ENCODE data around the gene RELL1.

The RELL1 gene

DNA sequence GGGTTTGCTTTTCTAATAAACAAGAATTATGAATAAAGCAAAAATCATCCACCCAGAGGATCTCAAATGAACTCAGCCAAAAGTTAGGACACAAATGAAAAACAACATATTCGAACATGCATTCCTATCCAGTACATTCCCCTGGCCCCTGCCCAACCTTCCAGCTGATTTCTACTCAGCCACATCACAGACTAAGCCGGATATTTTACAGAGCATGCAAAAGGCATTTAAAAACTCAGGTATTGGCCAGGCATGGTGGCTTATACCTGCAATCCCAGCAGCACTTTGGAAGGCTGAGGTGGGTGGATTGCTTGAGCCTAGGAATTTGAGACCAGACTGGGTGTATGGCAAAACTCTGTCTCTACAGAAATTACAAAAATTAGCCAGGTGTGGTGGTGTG, 54.6 kb downstream of the RELL1 start:
- DNase-seq: no peak

DNA sequence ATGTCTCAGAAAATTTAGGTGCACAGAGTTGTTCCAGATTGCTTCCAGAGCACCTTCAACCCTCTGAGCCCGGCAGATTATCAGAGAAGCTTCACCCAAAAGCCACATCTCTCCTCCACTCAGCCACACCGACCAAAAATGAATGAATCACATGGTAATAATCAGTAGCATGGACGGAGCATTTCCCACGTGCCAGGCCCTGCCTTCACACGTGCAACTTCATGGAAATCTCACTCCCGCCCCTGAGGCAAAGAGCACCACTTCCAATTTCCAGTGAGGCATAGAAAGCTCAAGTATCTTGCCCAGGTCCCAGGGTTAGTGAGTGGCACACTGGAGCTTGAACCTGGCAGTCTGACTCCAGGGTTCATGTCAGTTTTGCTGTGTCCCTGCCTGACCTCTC, 56.5 kb downstream of the RELL1 start:
- DNase-seq: no peak

DNA sequence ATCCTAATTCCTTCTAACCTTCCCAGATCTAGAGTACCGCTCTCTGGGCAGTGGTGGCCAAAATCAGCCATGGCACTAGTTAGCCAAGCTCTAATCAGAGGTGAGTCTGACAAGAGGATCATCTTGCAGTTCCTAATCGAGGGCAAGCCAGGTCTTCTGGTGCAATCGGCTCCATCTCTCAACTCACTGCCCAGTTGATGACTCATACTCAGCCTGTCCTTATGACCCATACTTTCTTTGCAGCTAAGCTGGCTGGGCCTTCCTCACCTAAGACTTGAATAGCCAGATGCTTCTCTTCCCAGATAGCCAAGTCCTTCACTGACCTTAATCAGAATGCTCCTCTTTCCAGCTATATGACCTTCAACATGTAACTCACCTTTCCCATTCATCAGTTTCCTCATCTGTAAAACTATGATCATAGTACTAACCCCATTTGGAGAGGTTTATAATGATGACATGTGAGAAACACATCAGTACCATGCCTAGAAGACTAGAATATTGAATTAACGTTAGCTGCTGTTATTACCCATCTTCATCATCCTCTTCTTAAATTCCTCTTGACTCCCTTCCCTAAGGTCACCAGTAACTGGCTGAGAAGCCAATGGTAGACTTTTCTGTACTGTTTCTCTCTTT, 57.1 kb downstream of the RELL1 start:
- no peak for DNase-seq

DNA sequence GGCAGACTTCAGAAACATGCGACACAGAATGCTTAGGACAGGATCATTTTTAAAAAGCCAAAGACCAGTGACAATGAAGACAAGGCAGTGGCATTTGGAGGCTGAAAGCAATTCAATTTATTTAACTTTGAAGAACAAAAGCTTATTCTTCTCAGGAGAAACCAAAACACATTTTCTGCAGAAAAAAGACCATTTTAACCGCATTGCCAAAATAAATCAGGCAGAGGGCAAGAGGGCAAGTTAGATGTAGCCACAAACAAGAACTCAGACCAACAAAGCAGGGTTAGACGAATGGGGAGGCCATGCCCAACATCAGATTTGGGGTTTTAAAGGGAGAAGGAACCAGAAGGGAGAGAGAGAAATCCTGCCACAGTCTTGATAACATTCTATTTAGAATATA, 58.9 kb downstream of the RELL1 start:
- DNase-seq: no peak

DNA sequence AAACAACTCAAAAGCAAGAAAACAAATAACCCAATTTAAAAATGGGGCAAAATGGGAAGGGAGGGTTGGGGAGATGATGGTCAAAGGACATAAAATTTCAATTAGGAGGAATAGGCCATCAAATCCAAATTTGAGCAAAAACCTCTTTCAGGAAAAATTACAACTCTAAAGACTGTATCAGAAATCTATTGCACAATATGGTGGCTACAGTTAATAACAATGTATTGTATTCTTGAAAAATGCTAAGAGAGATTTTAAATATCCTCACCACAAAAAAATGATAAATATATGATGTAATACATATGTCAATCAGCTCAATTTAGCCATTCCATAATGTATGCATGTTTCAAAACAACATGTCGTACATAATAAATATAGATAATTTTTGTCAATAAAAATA, 60.7 kb downstream of the RELL1 start:
- DNase-seq: no peak

DNA sequence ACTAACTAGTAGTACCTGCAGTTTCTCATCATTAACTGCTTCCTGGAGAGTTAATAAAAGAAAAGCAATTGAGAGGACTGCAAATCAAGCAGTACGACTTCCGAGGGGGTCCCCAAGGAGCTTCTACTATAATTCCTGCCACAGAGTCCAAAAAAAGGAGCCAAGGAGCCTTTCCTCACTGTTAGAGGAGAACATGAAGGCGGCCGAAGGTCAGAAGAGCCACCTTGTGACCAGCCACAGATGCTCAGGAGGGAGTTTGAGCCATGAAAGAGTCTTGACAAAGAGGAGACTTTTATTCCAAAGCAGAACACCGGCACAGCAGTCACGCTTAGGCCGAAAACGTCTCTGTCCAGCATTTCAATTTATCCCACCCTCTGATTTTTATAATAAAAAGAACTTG, 62.2 kb downstream of the RELL1 start:
- DNase-seq: no peak

DNA sequence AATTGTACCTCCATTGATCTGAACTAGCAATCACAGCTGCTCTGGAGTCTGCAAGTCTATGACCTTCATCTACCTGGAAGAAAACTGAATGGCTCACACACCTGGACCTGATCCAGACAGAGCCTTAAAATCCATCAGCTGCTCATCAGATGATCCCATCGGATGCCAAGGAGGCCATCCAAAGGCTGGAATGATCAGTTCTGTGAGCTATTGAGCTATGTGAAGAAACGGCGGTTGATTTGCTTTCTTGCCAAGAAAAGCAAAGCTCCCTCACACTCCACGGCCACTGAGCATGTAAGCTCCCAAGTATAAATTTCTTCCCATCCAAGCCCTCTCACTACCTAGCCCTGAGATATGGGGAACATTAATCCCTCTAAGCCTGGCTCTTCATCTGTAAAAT, 63.1 kb downstream of the RELL1 start:
- DNase-seq: no peak

DNA sequence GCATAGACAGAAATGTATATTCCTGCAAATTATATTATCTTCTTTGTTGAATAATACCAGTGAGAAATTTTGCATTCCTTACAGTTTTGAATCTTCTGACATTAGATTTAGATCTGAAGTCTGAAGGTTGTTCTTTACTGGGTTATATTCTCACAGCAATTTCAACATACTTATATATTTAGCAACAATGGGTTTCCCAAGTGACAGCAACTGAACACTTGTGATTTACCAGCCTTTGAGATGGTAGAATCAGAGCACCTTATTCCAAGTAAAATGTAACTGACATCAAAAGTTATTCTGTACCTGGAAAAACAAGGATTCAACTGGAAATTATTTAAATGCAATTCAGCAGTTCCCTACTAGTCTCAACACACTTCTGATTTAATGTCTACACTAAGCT, 66.0 kb downstream of the RELL1 start:
- DNase-seq: no peak

DNA sequence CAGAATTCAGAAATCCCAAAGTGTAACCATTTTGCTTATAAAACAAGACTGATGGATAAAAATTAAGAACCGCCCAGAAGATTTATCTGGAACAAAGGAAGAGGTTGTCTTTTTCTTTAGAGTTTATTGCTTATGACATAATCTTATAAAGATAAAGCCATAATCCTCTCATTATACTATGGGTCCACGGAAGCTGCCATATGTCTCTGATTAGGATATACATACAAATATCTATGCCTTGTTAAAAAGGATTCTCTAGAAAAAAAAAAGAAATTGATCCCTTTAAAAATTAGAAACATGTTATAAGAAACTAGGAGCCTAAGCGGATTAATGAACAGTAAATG, 70.5 kb downstream of the RELL1 start:
- no peak for DNase-seq

DNA sequence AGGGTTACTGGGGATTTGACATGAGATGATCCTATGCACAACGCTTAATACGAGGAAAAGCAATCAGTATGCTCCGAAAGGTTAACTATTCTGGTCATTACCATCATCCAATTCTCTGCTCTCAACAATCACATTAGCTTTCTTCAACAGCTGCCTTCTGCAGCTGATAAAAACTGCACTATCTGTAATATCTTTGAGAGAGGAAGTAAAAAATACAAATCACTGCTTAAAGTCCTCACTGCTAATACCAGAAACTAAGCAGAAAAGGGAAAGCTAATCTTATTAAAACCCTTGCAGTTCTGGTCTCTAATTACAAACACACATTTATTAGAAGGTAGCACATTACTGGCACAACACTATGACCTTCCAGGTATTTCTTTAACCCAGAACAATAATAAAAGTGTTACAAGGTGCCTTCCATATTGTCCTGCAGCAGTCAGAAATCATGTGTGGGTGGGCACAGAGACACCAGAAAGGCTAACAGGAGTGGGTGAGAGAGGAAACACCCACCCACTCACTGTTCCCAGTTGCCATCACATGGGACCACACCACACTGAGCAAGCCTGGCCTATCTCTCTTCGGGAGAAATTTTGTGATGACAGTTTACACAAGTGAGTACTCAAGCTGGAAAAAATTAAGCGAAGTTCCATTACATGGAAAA, 71.0 kb downstream of the RELL1 start:
- DNase-seq: no peak

DNA sequence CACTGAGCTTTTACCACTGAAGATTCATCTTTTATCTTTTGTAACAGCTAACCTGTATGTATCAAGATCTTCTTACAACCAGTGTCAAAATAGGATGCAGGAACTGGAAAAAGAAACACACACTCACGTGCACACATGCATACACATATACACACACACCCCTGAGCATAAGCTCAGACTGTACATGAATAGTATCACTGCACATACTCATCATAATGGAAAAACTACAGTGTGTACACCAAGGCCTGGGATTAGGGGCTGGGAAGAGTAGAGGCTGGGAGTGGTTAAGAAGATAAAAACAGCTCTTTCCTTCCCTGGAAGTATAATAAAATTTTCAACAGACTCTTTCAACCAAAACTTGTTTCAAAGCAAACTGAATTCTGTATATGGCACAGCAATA, 73.4 kb downstream of the RELL1 start:
- no peak for DNase-seq

DNA sequence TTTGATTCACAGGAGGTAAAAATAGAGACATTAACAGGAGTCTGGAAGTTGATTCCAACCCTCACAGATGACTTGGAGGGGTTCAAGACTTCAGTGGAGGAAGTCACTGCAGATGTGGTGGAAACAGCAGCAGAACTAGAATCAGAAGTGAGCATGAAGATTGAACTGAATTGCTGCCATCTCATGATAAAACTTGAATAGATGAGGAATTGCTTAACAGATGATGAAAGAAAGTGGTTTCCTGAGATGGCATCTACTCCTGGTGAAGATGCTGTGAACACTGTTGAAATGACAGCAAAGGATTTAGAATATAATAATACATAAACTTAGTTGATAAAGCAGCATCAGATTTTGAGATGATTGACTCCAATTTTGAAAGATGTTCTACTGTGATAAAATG, 76.5 kb downstream of the RELL1 start:
- peak; percentile 67 for DNase-seq

DNA sequence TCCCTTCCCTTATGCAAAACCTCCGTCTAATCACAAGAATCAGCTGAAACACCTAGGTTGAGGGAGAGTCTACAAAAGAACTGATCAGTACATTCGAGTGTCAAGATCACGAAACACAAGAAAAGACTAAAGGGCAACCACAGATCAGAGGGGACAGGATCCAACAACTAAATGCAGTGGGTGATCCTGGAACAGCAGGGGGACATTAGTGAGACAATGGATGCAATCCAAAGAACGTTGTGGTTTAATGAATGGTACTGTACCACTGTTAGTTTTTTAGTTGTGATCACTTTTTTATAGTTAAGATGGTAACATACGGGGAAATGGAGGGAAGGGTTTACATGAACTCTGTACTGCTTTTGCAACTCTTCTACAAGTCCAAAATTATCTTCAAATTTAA, 79.2 kb downstream of the RELL1 start:
- no peak for DNase-seq

DNA sequence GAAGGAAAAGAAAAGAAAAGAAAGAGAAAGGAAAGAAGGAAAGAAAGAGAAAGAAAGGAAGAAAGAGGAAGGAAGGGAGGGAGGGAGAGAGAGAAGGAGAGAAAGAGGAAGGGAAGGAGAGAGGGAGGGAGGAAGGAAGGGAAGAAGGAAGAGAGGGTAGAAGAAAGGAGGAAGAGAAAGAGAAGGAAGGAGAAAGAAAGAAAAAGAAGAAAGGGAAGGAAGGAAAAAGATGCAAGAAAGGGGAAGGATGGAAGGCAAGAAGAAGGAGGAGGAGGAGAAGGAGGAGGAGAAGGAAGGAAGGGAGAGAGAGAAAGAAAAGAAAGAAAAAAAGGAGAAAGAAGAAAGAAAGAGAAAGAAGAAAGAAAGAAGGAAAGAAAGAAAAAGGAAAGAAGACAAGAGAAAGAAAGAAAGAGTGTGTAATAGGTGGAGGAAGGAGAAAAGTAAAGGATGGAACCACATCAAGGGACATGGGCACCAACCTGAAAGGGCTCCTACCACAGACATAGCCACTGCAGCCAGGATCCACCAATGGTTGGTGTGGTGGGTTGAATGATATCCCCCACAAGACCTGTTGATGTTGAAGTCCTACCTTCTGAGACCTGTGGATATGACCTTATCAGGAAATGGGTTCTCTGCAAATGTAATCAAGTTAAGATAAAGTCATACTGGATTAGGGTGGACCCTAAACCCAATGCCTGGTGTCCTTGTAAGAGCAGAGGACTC, 80.2 kb downstream of the RELL1 start:
- no peak for DNase-seq

DNA sequence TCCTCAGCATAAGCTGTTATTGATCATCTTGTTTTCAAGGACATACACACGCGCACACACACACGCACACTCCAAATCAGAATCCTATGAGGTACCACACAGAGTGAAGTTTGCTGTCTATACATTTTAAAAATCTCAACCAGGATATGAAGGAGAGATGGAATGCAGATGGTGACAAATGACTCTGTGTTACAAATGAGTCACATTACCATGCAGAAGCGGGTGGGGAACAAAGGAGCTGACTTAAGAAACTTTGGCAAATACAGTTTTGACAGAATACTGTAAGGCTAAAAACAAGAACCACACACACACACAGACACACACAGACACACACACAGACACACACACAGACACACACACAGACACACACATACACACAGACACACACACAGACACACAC, 81.7 kb downstream of the RELL1 start:
- no peak for DNase-seq

DNA sequence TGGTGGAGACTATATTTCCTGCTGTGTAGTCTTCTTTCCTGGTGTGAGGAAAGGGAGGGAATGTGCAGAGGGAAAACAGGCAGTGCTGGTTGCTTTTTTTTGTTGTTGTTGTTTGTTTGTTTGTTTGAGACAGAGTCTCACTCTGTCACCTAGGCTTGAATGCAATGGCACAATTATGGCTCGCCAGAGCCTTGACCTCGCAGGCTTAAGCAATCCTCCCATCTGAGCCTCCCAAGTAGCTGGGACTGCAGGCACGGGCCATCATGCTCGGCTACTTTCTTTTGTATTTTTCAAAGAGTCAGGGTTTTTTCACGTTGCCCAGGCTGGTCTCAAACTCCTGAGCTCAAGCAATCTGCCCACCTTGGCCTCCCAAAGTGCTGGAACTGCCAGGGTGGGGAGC, 82.5 kb downstream of the RELL1 start:
- no peak for DNase-seq

DNA sequence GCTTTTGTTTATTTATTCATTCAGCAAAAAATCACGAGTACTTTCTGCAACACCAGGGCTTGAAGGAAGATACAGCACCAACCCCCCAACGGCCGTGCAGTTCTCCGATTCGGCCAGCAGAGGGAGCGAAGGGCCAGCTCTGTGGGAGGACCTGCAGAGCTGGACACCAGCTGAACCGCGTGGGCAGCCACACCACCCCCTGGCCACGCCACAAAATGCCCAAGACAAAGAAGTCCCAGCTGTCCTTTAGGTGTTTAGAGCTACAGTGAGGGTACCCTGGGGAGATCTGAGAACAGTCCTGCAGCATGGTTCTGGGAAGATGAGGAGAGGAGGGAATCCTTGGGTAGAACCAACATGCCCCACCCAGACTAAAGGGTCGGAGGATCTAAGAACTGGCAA, 83.1 kb downstream of the RELL1 start:
- peak; percentile 8 for DNase-seq

DNA sequence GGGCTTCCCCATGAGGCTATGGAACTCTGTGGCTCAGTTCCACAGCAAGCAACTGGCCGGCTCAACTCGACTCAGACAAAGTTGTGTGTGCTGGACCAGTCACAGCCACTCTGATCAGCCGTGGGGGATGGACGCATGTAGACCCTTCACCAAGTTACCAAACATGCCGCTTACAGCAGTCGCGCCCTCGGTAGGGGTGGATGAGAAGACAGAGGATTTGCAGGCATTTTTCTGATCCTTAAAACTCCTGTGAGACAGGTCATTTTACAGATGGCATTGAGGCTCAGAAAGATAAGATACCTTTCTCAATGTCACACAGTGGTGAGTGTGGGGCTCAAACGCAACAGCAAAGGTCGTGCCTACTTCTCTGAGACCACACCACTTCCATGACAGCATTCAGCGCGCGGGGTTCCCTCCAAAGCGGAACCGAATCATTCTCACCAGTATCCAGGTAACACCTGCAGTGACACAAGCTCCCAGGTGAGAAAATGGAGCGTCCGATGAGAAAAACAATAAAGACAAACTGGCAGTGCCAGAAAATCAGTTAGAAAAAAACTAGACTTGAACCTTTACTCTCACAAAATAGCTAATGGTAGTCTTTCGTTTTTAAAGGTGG, 83.6 kb downstream of the RELL1 start:
- DNase-seq: no peak

DNA sequence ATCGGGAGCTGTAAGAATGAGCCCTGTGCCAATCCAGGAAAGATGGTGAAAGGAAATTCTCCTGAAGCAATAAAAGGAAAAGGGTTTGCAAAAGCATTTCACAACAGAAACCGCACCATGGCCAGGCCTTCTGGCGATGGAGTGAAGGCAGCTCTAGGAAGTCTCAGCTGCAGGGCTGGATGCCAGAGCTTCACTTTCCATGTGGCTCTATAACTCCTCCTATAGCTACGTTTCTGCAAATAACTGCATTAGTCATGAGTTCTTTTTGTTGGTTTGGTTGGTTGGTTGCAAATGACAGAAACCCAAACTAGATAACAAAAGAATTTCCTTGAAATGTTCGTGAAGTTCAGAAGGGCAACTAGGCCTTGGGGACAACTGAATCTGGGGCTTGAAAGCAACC, 84.6 kb downstream of the RELL1 start:
- DNase-seq: peak; percentile 92

DNA sequence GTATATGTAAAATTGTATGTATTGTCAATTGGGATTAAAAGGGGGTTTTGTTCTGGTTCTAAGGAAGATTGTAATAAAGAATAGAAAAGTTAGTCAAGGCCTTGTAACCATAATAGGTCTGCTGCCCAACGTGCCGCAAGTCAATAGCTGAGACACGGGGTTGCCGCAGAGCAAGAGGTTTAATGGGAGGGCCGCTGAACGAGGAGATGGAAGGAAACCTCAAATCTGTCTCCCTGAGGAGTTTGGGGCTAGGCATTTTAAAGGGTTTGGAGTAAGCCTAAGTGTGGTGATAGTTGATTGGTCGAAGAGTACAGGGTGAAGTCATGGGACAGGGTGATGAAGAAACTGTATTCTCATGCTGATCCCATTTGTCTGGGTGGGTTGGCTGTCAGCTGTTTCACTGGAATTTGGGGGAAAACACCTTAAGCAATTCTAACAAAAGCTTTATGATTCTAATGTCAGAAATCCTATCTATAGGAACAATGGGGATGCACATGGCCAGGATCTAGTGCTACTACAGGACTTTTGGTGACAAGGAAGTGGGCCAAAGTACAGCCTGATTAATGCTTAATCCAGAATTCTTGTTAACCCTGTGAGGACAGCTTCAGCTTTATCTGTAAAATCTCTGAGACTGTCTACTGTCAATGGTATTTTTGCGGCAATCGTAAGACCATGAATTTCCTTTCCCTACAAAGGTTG, 86.9 kb downstream of the RELL1 start:
- DNase-seq: no peak

DNA sequence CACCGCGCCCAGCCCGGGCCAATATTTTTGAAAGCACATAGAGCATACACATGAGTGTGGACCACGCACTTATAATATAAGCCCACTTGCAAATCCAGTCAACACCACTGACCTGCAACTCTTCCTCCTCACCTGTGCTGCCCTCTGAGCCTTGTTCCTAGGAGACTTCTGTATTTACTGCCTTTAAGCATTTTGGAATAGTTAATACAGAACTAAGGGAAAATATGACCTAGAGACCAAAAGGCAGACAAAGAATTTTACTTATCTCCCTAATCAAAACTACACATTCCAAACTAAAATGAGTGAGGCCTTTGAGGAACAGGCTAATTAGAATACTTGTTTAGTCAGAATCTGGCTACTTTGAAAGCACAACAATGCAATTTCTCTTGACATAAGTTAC, 89.1 kb downstream of the RELL1 start:
- DNase-seq: no peak

DNA sequence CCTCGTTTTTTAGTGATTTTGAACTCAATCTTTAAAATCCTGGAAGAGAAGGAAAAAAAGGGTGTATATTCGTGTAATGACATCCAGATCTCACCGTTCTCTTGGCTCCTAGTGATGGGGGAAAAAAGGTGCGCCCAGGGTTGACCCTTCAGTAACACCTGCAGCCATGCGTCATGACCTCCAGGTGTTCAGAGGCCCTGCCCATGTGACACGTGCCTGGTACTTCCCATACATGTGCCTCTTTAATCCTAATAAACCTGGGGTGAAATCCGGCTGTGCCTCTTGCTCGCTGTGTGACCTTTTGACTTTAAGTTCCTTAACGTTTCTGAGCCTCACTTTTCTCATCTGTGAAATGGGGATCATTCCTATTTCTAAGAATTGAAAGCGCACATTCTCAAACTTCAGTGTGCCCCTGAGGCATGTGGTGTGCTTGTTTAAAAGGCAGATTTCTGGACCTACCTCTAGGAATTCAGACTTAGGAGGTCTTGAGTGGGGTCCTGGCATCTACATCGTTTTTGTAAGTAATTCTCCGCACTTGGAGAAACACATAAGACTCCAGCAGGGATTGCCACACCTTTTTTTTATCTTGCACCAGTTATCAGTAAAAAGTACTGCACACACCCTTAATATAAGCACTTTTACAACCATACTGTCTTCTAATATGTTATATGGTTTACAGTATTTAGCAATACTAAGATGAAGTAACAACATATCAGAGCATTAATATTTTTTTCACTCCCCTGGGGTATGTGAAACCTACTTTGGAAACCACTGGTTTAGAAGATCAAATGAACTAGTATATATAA, 90.1 kb downstream of the RELL1 start:
- DNase-seq: no peak

DNA sequence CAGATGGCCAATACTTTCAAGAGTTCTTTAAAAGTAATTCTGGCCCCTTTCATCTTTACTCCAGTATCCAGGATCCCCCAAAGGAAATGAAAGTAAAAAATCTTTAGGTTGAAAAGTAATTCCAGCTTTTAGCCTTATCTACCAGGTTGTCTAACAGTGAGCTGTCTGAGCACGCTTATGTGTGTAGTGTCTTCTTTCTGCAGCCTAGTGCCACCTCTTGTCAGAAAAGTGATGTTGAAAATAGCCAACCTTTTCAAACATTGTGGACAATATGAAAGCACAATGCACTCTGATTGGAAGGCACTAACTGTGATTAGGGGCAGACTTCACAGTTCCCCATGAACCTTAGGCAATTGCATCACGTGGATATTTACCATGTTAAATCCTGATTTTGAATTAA, 92.1 kb downstream of the RELL1 start:
- DNase-seq: no peak

Data from GF-D8 (cell line).